ENCODE results near the gene CELSR2.

CELSR2 gene

DNA sequence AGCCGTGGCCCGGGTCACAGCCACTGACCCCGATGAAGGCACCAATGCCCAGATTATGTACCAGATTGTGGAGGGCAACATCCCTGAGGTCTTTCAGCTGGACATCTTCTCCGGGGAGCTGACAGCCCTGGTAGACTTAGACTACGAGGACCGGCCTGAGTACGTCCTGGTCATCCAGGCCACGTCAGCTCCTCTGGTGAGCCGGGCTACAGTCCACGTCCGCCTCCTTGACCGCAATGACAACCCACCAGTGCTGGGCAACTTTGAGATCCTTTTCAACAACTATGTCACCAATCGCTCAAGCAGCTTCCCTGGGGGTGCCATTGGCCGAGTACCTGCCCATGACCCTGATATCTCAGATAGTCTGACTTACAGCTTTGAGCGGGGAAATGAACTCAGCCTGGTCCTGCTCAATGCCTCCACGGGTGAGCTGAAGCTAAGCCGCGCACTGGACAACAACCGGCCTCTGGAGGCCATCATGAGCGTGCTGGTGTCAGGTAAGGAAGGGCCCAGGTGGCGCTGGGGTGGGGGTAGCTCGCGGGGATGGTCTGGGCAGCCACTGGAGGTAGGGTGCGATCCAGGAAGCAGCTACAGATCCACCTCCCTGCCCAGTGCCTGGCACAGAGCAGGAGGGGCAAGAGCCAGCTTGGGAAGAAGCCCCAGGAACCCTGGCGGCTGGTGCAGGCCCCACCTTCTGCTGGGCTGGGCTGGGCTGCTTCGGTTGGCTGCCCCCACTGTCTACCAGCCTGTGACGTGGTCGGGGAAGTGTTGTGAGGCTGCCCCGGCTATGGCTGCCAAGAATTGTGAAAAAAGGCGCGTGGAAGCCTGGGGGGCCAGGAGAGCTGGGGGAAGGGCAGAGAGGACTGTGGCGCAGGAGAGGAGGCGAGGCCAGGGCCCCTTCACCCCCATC lies 3.8 kb downstream of the CELSR2 start:
- no peak for DNase-seq

DNA sequence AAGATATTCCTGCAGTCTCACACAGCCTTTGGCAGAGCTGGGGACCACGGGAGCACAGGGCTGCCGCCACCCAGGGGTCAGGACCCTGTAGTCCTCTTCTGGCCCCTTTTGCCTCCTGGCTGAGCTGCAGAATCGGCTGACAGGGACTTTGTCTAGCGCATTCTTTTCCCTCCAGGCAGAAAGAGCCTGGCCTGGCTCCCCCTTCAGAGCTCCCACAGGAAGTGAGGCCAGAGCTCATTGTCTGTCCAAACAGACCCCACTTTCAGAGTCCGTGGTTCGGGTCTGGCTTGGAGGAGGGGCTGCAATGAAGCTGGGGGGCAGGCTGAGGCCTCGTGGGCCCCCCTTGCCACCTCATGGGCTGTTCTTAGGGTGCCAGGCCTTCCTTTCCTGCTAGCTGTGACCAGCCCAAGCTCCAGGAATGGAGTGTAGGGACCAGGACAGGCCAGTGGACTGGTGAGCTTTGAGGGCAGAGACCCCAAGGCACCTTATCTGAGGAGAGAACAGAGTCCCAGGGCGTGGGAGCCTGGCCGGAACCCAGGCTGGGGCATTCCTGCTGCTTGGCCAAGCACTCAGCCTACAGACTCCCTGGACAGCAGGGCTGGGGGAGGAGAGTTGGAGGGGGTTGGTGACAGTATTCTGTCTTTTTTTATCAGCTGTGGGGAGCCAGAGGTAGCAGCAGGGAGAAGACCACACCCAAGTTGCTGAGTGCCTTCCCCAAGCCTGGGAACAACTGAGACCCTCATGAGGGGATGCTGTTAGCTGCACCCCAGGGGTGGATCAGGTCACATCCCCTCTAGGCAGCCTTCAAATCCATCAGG lies 4.7 kb downstream of the CELSR2 start:
- DNase-seq, result no peak

DNA sequence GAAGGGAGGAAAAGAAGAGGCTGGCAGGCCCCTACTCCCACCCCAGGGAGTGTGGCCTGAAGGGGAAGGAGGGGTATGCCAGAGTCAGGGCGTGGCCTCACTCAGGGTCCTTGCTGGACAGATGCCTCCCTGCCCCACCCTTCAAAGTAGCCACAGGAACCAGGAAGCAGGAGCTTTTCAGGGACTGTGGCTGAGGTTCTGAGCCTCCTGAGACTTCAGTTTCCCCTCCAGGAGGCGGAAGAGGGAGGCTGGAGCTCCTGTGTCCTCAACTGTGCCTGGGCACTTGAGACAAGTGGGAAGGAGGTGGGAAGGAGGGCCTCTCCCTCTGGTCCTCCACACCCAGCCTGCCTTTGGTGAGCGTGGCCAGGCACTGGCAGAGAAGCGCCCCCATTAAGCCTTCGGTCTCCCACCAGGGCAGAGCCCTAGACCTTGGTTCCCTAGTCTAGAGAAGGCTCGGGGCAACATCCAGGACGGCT lies 5.3 kb downstream of the CELSR2 start:
- no peak for DNase-seq

DNA sequence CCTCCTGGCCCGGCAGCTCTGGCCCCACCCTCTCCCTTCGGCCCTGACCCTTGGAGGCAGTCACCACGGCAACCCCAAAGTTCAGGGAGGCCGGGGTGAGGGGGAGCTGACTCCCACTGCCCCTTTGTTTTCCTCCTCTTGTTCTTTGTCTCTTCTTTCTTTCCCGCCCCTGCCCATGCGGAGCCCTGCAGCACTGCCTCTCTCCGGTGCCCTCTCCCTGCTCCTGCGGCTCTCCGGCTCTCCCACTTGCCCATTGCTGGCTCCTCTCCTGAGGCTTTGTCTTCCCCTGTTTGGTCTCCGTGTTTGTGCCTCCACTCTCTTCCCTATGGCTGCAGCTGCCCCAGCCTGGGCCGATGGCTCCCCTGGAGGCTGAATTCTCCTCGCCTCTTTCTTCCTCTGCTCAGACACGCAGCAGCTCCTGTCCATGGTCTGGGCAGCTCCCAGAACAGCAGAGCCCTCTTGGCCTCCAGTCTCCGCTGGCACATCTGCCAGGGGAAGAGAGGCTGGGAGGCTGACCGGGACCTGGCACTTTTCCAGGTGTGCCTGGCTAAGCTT lies 5.8 kb downstream of the CELSR2 start:
- no peak for DNase-seq

DNA sequence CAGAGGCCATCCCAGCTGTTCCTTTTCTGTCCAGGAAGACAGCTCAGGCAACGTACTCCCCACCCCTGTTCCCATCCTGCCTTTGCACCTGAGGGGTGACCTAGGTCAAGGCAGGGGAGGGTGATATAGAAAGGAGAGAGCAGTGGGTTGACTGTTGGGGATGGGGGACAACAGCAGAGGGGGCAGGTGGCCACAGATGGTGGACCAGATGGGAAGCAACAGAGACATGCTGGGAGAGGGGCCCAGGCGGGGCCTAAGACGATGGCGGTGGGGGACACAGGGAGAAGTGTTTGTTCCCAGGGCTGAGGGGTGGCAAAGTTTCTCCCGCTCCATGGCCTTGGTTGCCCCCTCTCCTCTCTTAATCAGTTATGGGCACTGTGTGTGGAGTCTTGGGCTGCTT lies 6.3 kb downstream of the CELSR2 start:
- no peak for DNase-seq

DNA sequence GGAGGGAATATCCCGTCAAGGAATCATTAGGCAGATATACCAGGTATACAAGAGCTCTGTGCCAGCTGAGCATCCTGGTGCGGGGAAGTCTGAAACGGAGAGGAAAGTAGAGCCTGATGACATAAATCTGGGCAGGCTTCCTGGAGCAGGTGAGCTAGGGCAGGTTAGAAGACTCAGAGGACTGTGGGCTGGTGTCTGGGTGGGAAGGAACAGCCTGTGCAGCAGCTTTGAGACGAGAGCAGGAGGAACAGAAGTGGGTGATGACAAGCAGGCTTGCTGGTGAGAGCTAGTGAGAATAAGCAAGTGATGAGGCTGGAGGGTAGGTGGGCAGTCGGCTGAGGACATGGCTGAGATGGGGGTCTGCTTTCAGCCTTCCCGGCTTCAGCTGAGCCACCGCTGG lies 6.7 kb downstream of the CELSR2 start:
- no peak for DNase-seq

DNA sequence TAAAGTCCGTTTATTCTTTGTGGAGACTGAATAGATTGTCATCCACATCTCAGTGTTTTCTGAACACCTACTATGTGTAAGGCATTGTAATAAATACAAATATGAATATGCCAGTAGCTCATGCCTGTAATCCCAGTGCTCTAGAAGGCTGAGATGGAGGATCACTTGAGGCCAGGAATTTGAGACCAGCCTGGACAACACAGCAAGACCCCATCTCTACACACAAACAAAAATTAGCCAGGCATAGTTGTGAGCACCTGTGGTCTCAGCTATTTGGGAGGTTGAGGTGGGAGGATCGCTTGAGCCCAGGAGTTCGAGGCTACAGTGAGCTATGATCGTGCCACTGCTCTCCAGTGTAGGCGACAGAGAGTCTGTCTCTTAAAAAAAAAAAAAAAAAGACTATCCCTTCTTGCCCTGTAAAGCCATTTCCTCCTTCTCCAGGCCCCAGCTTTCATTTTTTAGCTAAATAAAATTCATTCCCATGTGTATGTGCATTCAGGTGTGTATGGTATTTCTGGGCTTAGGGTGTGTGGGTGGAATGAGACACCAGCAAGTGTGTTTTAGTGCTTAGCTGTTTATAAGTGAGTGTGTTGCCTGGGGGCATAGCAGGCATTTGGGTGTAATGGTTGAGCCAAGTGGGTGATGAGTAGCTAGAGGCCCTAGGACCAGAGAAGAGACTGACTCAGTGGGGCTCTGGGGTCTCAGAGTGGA lies 7.8 kb downstream of the CELSR2 start:
- no peak for DNase-seq

DNA sequence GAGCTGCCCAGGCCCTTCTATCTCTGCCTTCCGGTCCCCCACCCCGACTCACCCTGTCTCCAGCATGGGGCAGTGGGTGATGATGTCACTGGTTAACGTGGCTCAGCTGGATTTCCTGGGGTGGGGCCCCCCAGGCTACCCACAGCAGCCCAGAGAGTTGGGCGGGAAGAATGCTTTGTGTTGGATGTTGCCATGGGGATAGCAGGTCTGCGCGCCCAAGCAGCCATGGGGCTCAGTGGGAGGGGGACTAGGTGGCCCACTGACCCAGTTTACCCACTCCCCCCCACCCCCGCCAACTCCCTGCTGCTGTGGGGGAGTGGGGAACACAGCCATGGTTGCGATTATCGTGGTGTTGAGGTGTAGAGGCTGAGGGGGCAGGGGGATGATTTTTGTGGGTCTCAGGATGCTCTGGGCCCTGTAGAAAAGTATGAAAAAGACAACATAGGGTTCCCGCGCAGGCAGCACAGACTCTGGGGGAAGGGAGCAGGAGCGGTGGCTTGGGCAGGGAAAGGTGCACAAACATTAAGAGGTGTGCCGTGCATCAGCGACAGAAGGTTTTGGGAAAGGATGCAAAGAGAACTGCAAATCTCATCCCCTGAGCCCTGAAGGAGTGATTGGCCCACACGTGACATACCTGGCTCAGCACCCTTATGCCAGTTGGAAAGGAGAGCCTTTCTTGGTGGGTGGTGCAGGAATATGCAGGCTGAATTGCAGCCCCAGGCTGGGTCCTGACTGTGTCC lies 8.5 kb downstream of the CELSR2 start:
- DNase-seq, result no peak

DNA sequence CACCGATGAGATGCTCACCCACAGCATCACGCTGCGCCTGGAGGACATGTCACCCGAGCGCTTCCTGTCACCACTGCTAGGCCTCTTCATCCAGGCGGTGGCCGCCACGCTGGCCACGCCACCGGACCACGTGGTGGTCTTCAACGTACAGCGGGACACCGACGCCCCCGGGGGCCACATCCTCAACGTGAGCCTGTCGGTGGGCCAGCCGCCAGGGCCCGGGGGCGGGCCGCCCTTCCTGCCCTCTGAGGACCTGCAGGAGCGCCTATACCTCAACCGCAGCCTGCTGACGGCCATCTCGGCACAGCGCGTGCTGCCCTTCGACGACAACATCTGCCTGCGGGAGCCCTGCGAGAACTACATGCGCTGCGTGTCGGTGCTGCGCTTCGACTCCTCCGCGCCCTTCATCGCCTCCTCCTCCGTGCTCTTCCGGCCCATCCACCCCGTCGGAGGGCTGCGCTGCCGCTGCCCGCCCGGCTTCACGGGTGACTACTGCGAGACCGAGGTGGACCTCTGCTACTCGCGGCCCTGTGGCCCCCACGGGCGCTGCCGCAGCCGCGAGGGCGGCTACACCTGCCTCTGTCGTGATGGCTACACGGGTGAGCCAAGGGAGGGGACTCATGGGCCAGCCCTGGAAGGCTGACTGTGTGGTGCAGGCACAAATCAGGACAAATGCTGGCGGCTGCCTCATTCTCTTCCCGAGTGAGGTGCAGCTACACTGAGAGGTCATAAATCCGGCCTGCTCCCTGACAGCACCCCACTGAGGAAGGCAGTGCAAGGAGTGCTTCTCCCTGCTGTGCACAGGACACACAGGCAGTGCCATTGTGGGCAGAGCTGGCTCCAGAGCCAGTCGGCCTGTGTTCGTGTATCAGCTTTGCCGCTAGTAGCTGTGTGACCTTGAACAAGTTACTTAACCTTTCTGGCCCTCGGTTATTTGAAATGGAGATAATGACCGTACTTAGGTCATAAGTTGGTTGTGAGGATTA lies 9.4 kb downstream of the CELSR2 start:
- DNase-seq, result no peak

DNA sequence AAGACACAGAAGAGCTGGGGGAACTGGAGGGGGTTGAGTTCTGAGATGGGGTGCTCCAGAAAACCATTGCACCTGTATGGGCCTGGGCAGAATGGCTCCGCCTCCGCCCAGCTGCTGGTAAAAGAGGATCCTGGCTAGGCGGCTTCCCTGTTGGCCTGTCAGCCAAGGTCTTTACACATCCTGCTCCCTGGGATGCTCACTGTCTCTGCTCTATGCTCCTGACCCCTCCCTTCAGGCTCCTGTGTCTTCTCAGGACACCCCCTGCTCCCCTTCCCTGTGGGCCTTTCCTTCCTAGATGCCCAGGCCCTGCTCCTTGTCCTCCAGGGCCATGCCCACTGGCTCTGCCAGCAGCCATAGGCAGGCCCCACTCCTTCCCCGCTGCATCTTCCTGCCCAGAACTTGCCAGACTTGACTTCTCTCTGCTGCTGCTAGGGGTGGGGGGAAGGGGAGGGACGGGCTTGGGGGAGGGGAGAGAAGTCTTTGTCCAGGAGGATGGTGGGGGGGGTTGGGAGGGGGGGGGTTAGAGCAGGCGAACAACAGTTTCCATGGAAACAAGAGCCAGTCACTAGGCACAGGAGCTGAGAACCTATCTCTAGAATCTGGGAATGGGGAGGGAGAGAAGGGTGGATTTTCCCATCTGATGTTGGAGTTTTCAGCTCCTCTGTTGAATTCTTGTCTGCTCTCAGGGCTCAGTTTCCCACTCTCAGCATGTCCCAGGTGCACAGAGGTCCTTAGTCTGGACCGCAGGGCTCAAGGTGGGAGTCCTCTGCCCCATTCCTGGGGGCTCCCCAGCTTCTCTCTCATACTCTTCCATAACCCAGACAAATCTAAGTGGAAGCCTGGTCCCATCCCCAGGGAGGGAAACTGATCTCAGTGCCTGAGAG lies 10.6 kb downstream of the CELSR2 start:
- no peak for DNase-seq

DNA sequence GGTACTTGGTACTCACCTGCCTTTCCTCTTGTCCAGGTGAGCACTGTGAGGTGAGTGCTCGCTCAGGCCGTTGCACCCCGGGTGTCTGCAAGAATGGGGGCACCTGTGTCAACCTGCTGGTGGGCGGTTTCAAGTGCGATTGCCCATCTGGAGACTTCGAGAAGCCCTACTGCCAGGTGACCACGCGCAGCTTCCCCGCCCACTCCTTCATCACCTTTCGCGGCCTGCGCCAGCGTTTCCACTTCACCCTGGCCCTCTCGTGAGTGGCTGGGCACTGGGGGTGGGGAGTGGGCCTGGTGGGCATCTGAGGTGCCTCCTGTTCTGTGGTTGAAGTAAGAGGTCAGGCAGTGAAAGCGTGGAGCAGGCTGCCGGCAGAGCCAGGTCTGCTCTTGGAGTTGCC lies 11.7 kb downstream of the CELSR2 start:
- no peak for DNase-seq

DNA sequence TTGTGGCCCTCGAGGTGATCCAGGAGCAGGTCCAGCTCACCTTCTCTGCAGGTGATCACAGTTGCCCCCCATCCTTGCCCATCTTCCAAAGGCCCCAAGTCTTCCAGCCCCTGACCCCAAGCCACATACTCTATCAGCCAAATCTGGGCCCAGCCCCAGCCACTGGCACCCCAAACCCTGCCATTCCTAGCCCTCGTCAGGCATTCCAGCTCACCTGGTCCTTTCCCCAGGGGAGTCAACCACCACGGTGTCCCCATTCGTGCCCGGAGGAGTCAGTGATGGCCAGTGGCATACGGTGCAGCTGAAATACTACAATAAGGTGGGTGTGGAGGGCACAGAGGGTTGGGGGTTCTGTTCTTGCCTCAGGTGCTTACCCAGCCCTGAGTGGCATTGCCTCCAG lies 12.2 kb downstream of the CELSR2 start:
- DNase-seq, result no peak

DNA sequence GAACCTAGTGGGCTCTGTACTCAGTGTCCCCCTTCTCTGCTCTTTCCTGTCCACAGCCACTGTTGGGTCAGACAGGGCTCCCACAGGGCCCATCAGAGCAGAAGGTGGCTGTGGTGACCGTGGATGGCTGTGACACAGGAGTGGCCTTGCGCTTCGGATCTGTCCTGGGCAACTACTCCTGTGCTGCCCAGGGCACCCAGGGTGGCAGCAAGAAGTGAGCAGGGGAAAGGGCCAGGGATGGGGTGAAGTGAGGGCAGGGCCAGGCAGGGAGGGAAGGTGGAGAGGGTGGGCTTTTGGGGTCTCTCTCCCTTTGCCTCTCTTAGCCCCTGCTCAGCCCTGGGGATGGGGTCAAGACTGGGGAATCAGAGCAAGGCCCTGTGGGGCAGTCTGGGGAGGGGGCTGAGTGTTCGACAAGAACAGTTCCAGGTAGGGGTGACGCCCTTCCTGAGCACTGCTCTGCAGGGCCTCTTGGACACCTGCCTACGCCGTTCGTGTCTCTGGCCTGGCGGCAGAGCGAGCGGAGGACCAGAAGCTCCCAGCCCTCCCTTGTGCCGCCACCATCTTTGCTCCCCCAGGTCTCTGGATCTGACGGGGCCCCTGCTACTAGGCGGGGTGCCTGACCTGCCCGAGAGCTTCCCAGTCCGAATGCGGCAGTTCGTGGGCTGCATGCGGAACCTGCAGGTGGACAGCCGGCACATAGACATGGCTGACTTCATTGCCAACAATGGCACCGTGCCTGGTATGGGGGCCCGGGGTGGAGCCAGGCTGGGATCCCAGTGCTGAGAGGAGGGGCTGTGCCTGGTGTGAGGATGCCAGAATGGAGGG lies 13.1 kb downstream of the CELSR2 start:
- DNase-seq, result no peak

DNA sequence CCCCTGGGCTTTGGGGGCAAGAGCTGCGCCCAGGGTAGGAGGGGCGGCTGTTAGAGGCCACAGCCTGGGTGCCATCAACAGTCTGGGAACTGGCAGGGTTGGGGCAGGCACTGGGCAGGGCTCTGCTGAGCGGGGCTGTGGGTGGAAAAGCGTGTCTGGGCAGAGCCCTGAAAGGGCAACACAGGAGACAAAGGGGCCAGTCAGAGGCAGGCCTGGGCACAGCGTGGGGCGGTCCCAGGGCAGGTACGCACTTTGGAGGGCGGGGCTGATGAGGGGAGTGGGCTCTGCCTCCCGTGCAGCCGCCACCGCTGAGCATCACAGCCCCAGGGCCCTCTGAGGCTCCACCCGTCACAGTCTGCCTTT lies 13.9 kb downstream of the CELSR2 start:
- DNase-seq, result no peak

DNA sequence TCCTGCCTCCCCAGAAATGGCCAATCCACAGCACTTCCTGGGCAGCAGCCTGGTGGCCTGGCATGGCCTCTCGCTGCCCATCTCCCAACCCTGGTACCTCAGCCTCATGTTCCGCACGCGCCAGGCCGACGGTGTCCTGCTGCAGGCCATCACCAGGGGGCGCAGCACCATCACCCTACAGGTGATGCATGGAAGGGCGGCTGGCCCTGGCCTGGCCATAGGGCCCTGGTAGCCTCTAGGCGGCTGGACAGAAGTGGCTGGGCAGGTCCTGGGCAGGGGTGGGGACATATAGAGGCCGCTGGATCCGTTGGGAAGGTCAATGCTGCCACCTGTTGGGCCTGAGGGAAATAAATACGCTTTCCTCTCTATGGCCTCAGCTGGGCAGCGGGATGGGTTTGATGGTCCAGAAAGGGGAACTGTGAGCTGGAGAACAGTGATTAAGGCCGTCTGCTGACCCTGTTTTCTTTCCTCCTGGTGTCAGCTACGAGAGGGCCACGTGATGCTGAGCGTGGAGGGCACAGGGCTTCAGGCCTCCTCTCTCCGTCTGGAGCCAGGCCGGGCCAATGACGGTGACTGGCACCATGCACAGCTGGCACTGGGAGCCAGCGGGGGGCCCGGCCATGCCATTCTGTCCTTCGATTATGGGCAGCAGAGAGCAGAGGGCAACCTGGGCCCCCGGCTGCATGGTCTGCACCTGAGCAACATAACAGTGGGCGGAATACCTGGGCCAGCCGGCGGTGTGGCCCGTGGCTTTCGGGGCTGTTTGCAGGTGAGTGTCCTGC lies 14.4 kb downstream of the CELSR2 start:
- DNase-seq, result peak; percentile 84

DNA sequence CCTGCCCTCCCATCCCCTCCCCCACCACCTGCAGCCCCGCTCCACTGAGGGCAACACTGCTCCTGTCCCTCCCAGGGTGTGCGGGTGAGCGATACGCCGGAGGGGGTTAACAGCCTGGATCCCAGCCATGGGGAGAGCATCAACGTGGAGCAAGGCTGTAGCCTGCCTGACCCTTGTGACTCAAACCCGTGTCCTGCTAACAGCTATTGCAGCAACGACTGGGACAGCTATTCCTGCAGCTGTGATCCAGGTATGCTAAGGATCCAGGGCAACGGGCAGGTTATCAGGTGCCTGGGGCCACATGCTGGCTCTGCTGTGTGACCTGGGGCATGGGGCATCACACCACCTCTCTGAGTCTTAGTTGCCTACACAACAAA lies 15.0 kb downstream of the CELSR2 start:
- no peak for DNase-seq

DNA sequence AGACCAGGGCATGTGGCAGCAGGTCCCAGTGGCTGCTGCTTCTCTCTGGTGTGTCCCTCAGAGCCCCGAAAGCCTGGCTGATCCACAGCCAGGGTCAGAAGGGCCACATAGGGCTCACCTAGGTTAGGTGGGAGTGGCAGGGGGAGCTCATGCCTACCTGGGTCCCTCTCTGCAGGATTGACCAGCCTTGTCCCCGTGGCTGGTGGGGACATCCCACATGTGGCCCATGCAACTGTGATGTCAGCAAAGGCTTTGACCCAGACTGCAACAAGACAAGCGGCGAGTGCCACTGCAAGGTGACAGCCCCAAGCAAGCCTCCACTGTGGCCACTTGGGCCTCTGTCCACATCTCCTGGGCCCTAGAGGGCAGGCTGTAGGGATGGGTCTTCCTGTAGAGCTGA lies 15.7 kb downstream of the CELSR2 start:
- no peak for DNase-seq

DNA sequence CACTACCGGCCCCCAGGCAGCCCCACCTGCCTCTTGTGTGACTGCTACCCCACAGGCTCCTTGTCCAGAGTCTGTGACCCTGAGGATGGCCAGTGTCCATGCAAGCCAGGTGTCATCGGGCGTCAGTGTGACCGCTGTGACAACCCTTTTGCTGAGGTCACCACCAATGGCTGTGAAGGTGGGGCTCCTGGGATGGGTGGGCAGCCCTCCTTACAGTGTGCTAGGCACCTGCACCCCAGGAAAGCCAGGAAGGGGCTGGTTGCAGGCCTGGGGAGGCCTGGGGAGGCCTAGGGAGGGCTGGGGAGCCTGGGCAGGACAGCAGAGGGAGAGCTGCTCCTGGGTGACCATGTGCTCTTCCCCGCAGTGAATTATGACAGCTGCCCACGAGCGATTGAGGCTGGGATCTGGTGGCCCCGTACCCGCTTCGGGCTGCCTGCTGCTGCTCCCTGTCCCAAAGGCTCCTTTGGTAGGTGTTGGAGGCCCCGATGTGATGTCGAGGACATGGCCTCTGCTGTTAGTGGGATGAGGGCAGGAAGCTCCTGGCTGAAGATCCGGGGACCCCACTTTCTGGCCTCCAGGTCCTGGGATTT lies 16.5 kb downstream of the CELSR2 start:
- DNase-seq, result no peak

All from stimulated activated CD4-positive, alpha-beta T cell treated with anti-CD3 and anti-CD28 coated beads, Interleukin-1b, Interleukin-23, amount 100 ng/mL, for 48 hours (primary cell).